Epithelial cell of esophagus (primary cell): ENCODE measurements around the gene ZNF185.

ENCODE experiments used
- DNase-seq: peaks from one replicate; pipeline ENCODE4 v3.0.0; 2010; ENCODE audit warnings: low read depth
- H3K4me3 ChIP-seq: 2 replicates; pipeline ENCODE4 v1.5.1; 2011; ENCODE audit warnings: mild to moderate bottlenecking, low read length, control low read depth
- CTCF ChIP-seq: IDR thresholded peaks from 2 replicates; pipeline ENCODE4 v1.5.1; 2011; ENCODE audit warnings: low read depth, mild to moderate bottlenecking, low read length, control low read depth, inconsistent platforms; ENCODE audit not compliant: insufficient read depth; ENCODE audit errors: missing control alignments

The ZNF185 gene

DNA sequence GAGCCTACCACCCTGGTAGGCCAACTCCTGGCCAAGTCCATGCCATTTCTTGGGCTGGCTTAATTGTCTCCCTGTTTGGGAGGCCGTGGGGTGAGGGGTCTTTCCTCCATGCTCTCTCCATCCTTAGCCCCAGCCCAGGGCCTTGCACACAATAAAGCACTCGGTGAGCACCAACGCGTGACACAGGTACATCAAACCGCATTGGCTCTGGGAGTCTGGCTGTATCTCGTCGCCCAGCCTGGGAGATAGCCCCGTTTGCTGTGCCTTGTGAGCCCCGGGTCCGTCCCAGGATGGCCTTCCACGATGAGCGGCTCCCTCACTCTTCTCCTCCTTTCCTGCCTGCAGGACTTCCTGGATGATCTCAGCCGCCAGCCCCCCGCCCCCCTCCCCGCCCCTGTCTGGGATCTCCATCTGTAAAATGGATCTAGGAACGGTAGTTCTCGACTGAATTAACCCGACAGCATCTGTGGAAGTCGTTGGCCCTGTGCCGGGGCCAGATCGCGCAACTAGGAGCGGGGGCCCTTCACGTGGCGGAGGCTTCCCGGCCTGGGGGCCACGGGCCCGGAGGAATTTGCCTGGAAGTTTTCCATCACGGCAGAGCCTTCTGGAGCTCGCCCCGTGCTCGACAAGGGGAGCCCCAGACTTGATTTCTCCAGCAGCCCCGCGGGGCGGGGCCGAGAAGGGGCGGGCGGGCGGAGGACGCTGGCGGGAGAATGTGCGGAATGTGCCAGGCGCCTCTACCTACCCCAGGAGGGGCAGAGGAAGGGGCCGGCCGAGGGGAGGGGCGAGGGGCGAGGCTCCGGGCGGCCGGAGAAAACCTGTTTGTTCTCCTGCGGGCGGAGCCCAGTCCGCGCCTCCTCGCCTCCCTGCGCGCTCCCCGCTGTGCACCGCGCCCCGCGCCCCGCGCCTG lies at the start of gene ZNF185:
Gene ZNF185 (plus strand): TSS at position 846 of the 910 bp plus-strand sequence. CDS start 16,423 bp downstream, outside the sequence.
- peak; percentile 81 for DNase-seq
- no peak for TF ChIP-seq CTCF
- peak within 1 kb of the TSS; percentile 76 for H3K4me3 ChIP-seq

DNA sequence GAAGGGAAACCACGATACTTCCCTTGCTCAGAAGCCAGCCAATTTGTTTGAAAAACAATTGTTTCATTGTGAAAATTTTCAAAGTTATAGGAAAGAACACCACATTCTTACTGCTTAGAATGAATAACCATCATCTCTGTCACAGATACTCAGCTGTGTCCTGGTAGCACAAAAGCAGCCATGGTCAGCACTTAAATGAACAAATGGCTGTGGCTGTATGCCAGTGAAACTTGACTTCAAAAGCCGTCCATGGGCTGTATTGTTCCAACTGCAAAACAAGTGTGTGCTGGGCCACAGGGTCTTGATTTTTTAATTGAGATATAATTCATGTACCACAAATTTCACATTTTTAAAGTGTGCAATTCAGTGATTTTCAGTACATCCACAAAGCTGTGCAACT lies 47.4 kb upstream of the ZNF185 start:
- no peak for TF ChIP-seq CTCF
- H3K4me3 ChIP-seq: no peak overlapping the region
- DNase-seq: no peak

GRCh38 chrX:152853986-152854385 lies 43.9 kb upstream of the ZNF185 start:
- no peak for DNase-seq
- H3K4me3 ChIP-seq: no peak overlapping the region
- no peak for TF ChIP-seq CTCF

- TF ChIP-seq CTCF: no peak
- no peak for DNase-seq
These were observed 36.8 kb upstream of the ZNF185 start for GRCh38 chrX:152861116-152861515.

GRCh38 chrX:152861826-152862225 lies 36.0 kb upstream of the ZNF185 start:
- H3K4me3 ChIP-seq: no peak overlapping the region
- DNase-seq: no peak
- TF ChIP-seq CTCF: no peak

More at GRCh38 chrX:152861116-152861515, 36.8 kb upstream of the ZNF185 start:
- H3K4me3 ChIP-seq: no peak overlapping the region

GRCh38 chrX:152865232-152865920 lies 32.5 kb upstream of the ZNF185 start:
- H3K4me3 ChIP-seq: no peak overlapping the region
- TF ChIP-seq CTCF: no peak
- DNase-seq: no peak
